Fibroblast of lung (primary cell): Measurements from ENCODE around the gene SCEL.

Experiments
- EZH2 ChIP-seq: IDR thresholded peaks from 2 replicates; pipeline ENCODE4 v1.5.1; 2012; ENCODE audit warnings: low read length, control low read depth, mild to moderate bottlenecking; ENCODE audit errors: missing control alignments
- TF ChIP-seq, protein P1 (sequence below), 2 donors: IDR thresholded peaks in 1 of 2; conservative IDR thresholded peaks in 1 of 2; 1 replicate in 1 of 2; 2 replicates in 1 of 2; pipeline ENCODE4 v1.5.1; 2011 to 2012; ENCODE audit warnings: low read length in 2 of 2, control low read depth in 1 of 2, inconsistent platforms in 1 of 2, low read depth in 1 of 2, mild to moderate bottlenecking in 1 of 2

DNA sequence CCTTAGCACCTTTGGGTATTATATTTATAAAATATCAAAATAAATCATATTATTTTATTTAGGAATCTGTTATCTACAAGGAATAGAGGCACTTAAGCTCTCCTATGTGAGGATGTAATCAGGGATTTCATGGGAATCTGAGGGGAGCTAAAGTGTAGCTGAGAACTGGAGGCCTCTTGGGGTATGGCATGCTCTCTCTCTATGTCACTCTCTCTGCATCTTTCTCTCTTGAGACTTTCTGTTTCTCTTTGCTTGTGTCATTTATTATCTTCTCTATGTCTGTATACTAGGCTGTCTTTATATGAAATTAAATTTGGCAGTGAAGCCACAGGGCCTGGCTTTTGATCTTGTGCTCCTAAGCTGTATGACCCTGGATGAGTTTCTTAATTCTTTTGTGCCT lies 37.7 kb upstream of the SCEL start:
- TF ChIP-seq, protein P1, sequence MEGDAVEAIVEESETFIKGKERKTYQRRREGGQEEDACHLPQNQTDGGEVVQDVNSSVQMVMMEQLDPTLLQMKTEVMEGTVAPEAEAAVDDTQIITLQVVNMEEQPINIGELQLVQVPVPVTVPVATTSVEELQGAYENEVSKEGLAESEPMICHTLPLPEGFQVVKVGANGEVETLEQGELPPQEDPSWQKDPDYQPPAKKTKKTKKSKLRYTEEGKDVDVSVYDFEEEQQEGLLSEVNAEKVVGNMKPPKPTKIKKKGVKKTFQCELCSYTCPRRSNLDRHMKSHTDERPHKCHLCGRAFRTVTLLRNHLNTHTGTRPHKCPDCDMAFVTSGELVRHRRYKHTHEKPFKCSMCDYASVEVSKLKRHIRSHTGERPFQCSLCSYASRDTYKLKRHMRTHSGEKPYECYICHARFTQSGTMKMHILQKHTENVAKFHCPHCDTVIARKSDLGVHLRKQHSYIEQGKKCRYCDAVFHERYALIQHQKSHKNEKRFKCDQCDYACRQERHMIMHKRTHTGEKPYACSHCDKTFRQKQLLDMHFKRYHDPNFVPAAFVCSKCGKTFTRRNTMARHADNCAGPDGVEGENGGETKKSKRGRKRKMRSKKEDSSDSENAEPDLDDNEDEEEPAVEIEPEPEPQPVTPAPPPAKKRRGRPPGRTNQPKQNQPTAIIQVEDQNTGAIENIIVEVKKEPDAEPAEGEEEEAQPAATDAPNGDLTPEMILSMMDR (conservative IDR thresholded peaks at IDR 0.05 in 1 of 2, IDR thresholded peaks at IDR 0.05 in 1 of 2; ENCODE audit: low read depth in 1 of 2, low read length in 2 of 2) = no peak
- no peak for TF ChIP-seq EZH2
